ENCODE data around the gene SMARCB1.

SMARCB1 gene

GRCh38 chr22:23762842-23763578 lies 23.8 kb upstream of the SMARCB1 start, which contains the start of gene C22orf15:
TSS of gene C22orf15 (plus strand) at chr22:23762990. CDS start at chr22:23763307, 317 bp downstream.
- DNase-seq, result no peak

GRCh38 chr22:23763579-23763945 lies 23.2 kb upstream of the SMARCB1 start:
- DNase-seq, result no peak

- DNase-seq, result no peak
These were observed 22.8 kb upstream of the SMARCB1 start for GRCh38 chr22:23763954-23764353.

- no peak for DNase-seq
These were observed 21.6 kb upstream of the SMARCB1 start for GRCh38 chr22:23764899-23765881.

- no peak for DNase-seq
These were observed 19.5 kb upstream of the SMARCB1 start for GRCh38 chr22:23767303-23767672.

GRCh38 chr22:23767673-23768548 lies 18.9 kb upstream of the SMARCB1 start, which contains the start of gene CHCHD10:
TSS of gene CHCHD10 (minus strand) at chr22:23767972. CDS start at chr22:23767874, 98 bp downstream.
- DNase-seq, result peak; percentile 79

- peak; percentile 60 for DNase-seq
These were observed 17.3 kb upstream of the SMARCB1 start for GRCh38 chr22:23769321-23769965.

GRCh38 chr22:23772315-23772648 lies 14.5 kb upstream of the SMARCB1 start:
- no peak for DNase-seq

GRCh38 chr22:23772649-23773473 lies 13.9 kb upstream of the SMARCB1 start, which contains the start of gene MMP11:
TSS of gene MMP11 (plus strand) at chr22:23772849. CDS start at chr22:23772871, 22 bp downstream.
- peak; percentile 85 for DNase-seq

- peak; percentile 12 for DNase-seq
These were observed 13.2 kb upstream of the SMARCB1 start for GRCh38 chr22:23773483-23774113.

- DNase-seq, result no peak
These were observed 12.4 kb upstream of the SMARCB1 start for GRCh38 chr22:23774114-23774921.

- DNase-seq, result no peak
These were observed 11.8 kb upstream of the SMARCB1 start for GRCh38 chr22:23774922-23775436.

- no peak for DNase-seq
These were observed 10.9 kb upstream of the SMARCB1 start for GRCh38 chr22:23775779-23776375.

GRCh38 chr22:23777776-23778576 lies 8.8 kb upstream of the SMARCB1 start:
- no peak for DNase-seq

- DNase-seq, result no peak
These were observed 8.2 kb upstream of the SMARCB1 start for GRCh38 chr22:23778577-23778900.

- no peak for DNase-seq
These were observed 7.7 kb upstream of the SMARCB1 start for GRCh38 chr22:23779083-23779482.

GRCh38 chr22:23779731-23780130 lies 7.0 kb upstream of the SMARCB1 start:
- no peak for DNase-seq

- DNase-seq, result no peak
These were observed 6.5 kb upstream of the SMARCB1 start for GRCh38 chr22:23780146-23780748.
